CD14-positive monocyte (primary cell): ENCODE results near the gene TMEM175. TPM values are rescaled to one million over a fixed set of nuclear protein-coding genes. Genes with fewer than 3 reads are reported as not detected.
A peak's percentile ranks its signal among the peaks of the same experiment; 100 is the strongest.

Experiments
- DNase-seq, 3 donors: peaks; one replicate each; pipeline ENCODE4 v3.0.0-alpha.2; 2011 to 2022
- H2AFZ ChIP-seq: 2 replicates; pipeline ENCODE4 v1.6.0; 2012; ENCODE audit warnings: mild to moderate bottlenecking, low read depth, low read length, inconsistent platforms; ENCODE audit not compliant: insufficient read depth, poor library complexity, severe bottlenecking
- H3K27ac ChIP-seq, 2 donors: 1 replicate in 1 of 2; 2 replicates in 1 of 2; pipeline ENCODE4 v1.5.1; 2012 to 2013; ENCODE audit warnings: low read length in 2 of 2, control low read depth in 1 of 2, inconsistent platforms in 1 of 2, low read depth in 1 of 2, mild to moderate bottlenecking in 1 of 2
- H3K27me3 ChIP-seq, 2 donors: one replicate each; pipeline versions ENCODE4 v1.6.0 to v1.6.1; 2011 to 2013; ENCODE audit warnings: low read length in 2 of 2; ENCODE audit not compliant: control insufficient read depth in 2 of 2, insufficient read depth in 2 of 2
- H3K36me3 ChIP-seq, 2 donors: replicated peaks in 1 of 2; 1 replicate in 1 of 2; 2 replicates in 1 of 2; pipeline versions ENCODE4 v1.5.1 to v1.6.1; 2012 to 2013; ENCODE audit warnings: low read length in 2 of 2, control low read depth in 1 of 2, inconsistent platforms in 1 of 2, mild to moderate bottlenecking in 1 of 2; ENCODE audit not compliant: insufficient read depth in 2 of 2, control insufficient read depth in 1 of 2
- H3K4me1 ChIP-seq, 2 donors: 1 replicate in 1 of 2; 2 replicates in 1 of 2; pipeline versions ENCODE4 v1.5.1 to v1.6.1; 2012 to 2013; ENCODE audit warnings: low read length in 2 of 2, control low read depth in 1 of 2, inconsistent platforms in 1 of 2, mild to moderate bottlenecking in 1 of 2, moderate library complexity in 1 of 2; ENCODE audit not compliant: insufficient read depth in 2 of 2, control insufficient read depth in 1 of 2
- H3K4me2 ChIP-seq: replicated peaks from 2 replicates; pipeline ENCODE3; 2012; ENCODE audit warnings: low read length, moderate library complexity, mild to moderate bottlenecking; ENCODE audit not compliant: poor library complexity, severe bottlenecking; ENCODE audit errors: extremely low read depth
- H3K4me3 ChIP-seq, 3 experiments: fragments of 200-600 bp in 1 of 3; sonication (generic) in 1 of 3; replicated peaks in 1 of 3; 1 replicate in 2 of 3; 2 replicates in 1 of 3; pipeline ENCODE4 v1.5.1; 2011 to 2013; ENCODE audit warnings: low read length in 3 of 3, mild to moderate bottlenecking in 3 of 3, control low read depth in 2 of 3, low read depth in 2 of 3, inconsistent platforms in 1 of 3, moderate library complexity in 1 of 3
- H3K79me2 ChIP-seq: 2 replicates; pipeline ENCODE4 v1.6.0; 2012; ENCODE audit warnings: mild to moderate bottlenecking, control low read depth, inconsistent platforms, low read length, moderate library complexity; ENCODE audit not compliant: insufficient read depth
- H3K9ac ChIP-seq: 2 replicates; pipeline ENCODE4 v1.6.0; 2017; ENCODE audit warnings: low read length, mild to moderate bottlenecking; ENCODE audit not compliant: insufficient read depth, poor library complexity, severe bottlenecking
- H3K9me3 ChIP-seq, 2 donors: replicated peaks in 1 of 2; 1 replicate in 1 of 2; 2 replicates in 1 of 2; pipeline versions ENCODE4 v1.5.1 to v1.6.1; 2012 to 2013; ENCODE audit warnings: low read length in 2 of 2, control low read depth in 1 of 2; ENCODE audit not compliant: control insufficient read depth in 1 of 2, insufficient read depth in 1 of 2
- H4K20me1 ChIP-seq: 2 replicates; pipeline ENCODE4 v1.6.0; 2012; ENCODE audit warnings: mild to moderate bottlenecking, low read length, control low read depth, moderate library complexity; ENCODE audit not compliant: insufficient read depth
- H3K27ac Mint-ChIP-seq, 7 donors: one replicate each; pipeline ENCODE4 v1.8.0; 2020; ENCODE audit warnings: mild to moderate bottlenecking in 7 of 7, mixed read lengths in 7 of 7, moderate library complexity in 6 of 7, inconsistent platforms in 2 of 7
- H3K27me3 Mint-ChIP-seq, 3 donors: one replicate each; pipeline ENCODE4 v1.8.0; 2021 to 2022; ENCODE audit warnings: low read depth in 3 of 3, mild to moderate bottlenecking in 3 of 3, mixed read lengths in 3 of 3, moderate library complexity in 3 of 3, inconsistent platforms in 1 of 3
- H3K36me3 Mint-ChIP-seq, 2 donors: one replicate each; pipeline ENCODE4 v1.8.0; 2020; ENCODE audit warnings: mixed read lengths in 2 of 2, inconsistent platforms in 1 of 2, mild to moderate bottlenecking in 1 of 2
- H3K4me1 Mint-ChIP-seq: one replicate; pipeline ENCODE4 v1.8.0; 2020; ENCODE audit warnings: mild to moderate bottlenecking, mixed read lengths
- H3K4me3 Mint-ChIP-seq, 2 donors: one replicate each; pipeline ENCODE4 v1.8.0; 2020; ENCODE audit warnings: mild to moderate bottlenecking in 2 of 2, mixed read lengths in 2 of 2, moderate library complexity in 1 of 2
- H3K9me3 Mint-ChIP-seq, 7 donors: one replicate each; pipeline ENCODE4 v1.8.0; 2020 to 2022; ENCODE audit warnings: mixed read lengths in 7 of 7, mild to moderate bottlenecking in 6 of 7, moderate library complexity in 6 of 7, inconsistent platforms in 2 of 7
- WGBS: methylation state at CpG from one replicate; pipeline ENCODE4 v1.1.5; 2013; ENCODE audit warnings: missing lambda C conversion rate; ENCODE audit not compliant: insufficient coverage; 5-methylcytosine and 5-hydroxymethylcytosine counted together
- intact Hi-C, 2 donors: fragments of 100-400 bp; cut with micrococcal nuclease; formaldehyde crosslinking; loops; one replicate each; pipeline versions ENCODE4 v1.15.0 to v1.15.1; 2023
- polyA plus RNA-seq, 3 donors: library from polyadenylated mRNA; depleted of rRNA in 1 of 3; unstranded in 2 of 3; stranded (reverse) in 1 of 3; fragments of 300-500 nt in 2 of 3; fragments of >200 nt in 1 of 3; fragmentation: Illumina TruSeq in 2 of 3; gene quantifications; 1 replicate in 2 of 3; 2 replicates in 1 of 3; pipeline ENCODE4 v1.2.3, GENCODE V29; 2012 to 2021
- TF ChIP-seq, protein P1 (sequence below): fragments of 200-600 bp; IDR thresholded peaks from one replicate; pipeline ENCODE4 v1.8.0; 2022; ENCODE audit warnings: antibody characterized with exemption, mild to moderate bottlenecking

TMEM175 gene
- polyA plus RNA-seq, 3 donors = 18.9 to 216 (median 20.7) TPM

DNA sequence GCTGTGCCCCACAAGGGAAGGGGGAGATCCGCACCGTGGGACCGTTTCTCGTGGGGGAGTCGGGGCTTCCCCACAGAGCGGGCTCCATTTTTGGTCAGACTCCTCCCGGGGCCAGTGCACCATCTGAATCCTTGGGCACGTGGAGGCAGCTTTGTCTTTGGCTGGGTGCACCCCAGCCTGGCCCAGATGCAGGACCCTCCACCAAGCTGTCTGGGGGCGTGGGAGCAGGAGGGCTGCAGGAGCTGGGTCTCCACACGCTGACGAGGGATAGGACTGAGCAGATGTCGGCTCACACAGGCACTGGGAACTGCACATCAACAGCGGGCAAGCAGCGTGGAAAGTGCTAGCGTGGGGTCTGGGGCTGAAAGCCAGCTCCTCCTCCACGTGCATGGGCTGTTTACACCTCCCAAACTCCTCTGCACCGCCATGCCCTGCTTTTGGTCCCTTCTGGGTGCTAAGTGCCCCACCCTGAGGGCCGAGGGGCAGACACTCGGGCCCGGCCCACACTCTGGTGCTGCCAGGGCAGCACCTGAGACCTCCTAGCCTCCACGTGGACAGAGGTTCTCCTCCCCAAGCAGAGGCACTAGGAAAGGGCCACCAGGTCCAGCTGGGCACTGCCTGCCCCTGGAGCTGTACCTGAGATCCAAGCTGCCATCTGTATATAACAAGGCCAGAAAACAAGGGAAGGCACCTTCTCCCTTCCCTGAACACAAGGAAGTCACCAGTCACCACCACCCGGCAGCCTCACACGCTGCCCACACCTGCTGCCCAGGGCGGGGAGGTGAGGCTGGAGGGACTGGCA, 27.3 kb downstream of the TMEM175 start:
- H3K79me2 ChIP-seq = no peaks in the 10 kb centered on the region
- H3K36me3 Mint-ChIP-seq = peaks cover 32 to 66% of the 10 kb centered on the region in 2 donors
- intact Hi-C loops = no loop called here
- no peaks in the 10 kb centered on the region for H3K9me3 ChIP-seq
- no peaks in the 10 kb centered on the region for H3K9me3 Mint-ChIP-seq
- H3K36me3 ChIP-seq = peaks cover 42 to 92% of the 10 kb centered on the region in 2 donors
- peaks cover 18% of the 10 kb centered on the region for H4K20me1 ChIP-seq
- peak overlapping the region in 1 of 7 donors; percentile 13 for H3K27ac Mint-ChIP-seq
- no peaks in the 10 kb centered on the region for H3K27me3 ChIP-seq
- TF ChIP-seq, protein P1, sequence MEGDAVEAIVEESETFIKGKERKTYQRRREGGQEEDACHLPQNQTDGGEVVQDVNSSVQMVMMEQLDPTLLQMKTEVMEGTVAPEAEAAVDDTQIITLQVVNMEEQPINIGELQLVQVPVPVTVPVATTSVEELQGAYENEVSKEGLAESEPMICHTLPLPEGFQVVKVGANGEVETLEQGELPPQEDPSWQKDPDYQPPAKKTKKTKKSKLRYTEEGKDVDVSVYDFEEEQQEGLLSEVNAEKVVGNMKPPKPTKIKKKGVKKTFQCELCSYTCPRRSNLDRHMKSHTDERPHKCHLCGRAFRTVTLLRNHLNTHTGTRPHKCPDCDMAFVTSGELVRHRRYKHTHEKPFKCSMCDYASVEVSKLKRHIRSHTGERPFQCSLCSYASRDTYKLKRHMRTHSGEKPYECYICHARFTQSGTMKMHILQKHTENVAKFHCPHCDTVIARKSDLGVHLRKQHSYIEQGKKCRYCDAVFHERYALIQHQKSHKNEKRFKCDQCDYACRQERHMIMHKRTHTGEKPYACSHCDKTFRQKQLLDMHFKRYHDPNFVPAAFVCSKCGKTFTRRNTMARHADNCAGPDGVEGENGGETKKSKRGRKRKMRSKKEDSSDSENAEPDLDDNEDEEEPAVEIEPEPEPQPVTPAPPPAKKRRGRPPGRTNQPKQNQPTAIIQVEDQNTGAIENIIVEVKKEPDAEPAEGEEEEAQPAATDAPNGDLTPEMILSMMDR = no peak
- H3K4me3 ChIP-seq = no peak overlapping the region
- H3K27me3 Mint-ChIP-seq = no peaks in the 10 kb centered on the region
- no peak overlapping the region for H3K4me2 ChIP-seq
- no peak overlapping the region for H3K4me3 Mint-ChIP-seq
- no peak overlapping the region for H3K9ac ChIP-seq
- H2AFZ ChIP-seq = no peak overlapping the region
- 90% methylated on average over 23 of the region's 24 CpGs for WGBS
- H3K4me1 Mint-ChIP-seq = no peaks in the 10 kb centered on the region
- no peak overlapping the region for H3K27ac ChIP-seq
- H3K4me1 ChIP-seq = no peaks in the 10 kb centered on the region
- DNase-seq = no peak

DNA sequence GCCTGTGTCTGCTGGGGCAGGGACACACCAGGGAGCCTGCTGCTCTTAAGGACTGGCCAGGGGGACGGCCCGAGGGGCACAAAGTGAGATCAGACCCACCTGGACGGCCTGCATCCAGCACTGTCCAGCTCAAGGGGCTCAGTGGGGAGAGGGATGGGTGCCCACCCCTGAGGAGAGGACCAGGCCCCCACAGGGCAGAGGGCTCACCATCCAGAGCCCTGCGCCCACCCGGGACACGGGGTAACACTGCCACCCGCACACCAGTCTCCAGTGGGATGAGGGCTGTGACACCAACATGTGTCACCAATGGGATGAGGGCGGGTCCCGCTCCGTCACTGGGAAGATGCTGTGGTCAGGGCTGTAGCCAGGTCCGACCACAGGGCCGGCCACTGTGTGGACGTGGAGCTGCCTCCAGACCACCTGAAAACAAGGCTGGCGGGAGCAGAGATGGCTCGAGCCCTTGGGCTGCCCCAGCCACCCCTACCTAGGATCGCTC, 27.9 kb downstream of the TMEM175 start:
- TF ChIP-seq, protein P1 = no peak
- H3K27me3 Mint-ChIP-seq = no peaks in the 10 kb centered on the region
- no peak overlapping the region for H3K27ac Mint-ChIP-seq
- Histone ChIP-seq H4K20me1 (peaks cover 20% of the 10 kb centered on the region), H3K36me3 (peaks cover 36 to 92% of the 10 kb centered on the region in 2 donors), H3K4me2 (no peak overlapping the region), H3K9me3 (no peaks in the 10 kb centered on the region), H3K9ac (no peak overlapping the region), H3K27me3 (no peaks in the 10 kb centered on the region), H3K27ac (no peak overlapping the region), H3K4me1 (no peaks in the 10 kb centered on the region), H2AFZ (no peak overlapping the region), H3K4me3 (no peak overlapping the region), H3K79me2 (no peaks in the 10 kb centered on the region)
- H3K4me1 Mint-ChIP-seq = no peaks in the 10 kb centered on the region
- H3K4me3 Mint-ChIP-seq = no peak overlapping the region
- WGBS = 96% methylated on average over 16 of the region's 16 CpGs
- peaks cover 27 to 63% of the 10 kb centered on the region in 2 donors for H3K36me3 Mint-ChIP-seq
- intact Hi-C loops = no loop called here
- no peaks in the 10 kb centered on the region for H3K9me3 Mint-ChIP-seq
- DNase-seq = no peak
